Superior temporal gyrus (tissue), 1 donor: ENCODE results near the gene BCAP31.

Source experiments
- DNase-seq: peaks from one replicate; pipeline ENCODE4 v3.0.0-alpha.2; 2016; ENCODE audit errors: extremely low spot score

BCAP31 gene

GRCh38 chrX:153724252-153725038, at the start of gene BCAP31, which contains the start of gene ABCD1:
Gene BCAP31, minus strand, starts transcription at chrX:153724387. Its CDS starts 1,143 bp downstream, at chrX:153723244.
Gene ABCD1, plus strand, starts transcription at chrX:153724856. Its CDS starts 411 bp downstream, at chrX:153725267.
- peak; percentile 71 for DNase-seq

- DNase-seq: no peak
Measured at GRCh38 chrX:153773218-153773611, 49.0 kb upstream of the BCAP31 start.

- no peak for DNase-seq
Measured at GRCh38 chrX:153772316-153773217, 48.4 kb upstream of the BCAP31 start.

GRCh38 chrX:153771415-153772315, 47.5 kb upstream of the BCAP31 start:
- DNase-seq: no peak

GRCh38 chrX:153770601-153771414, 46.6 kb upstream of the BCAP31 start:
- no peak for DNase-seq

GRCh38 chrX:153769865-153770600, 45.8 kb upstream of the BCAP31 start:
- no peak for DNase-seq

GRCh38 chrX:153769158-153769864, 45.1 kb upstream of the BCAP31 start:
- no peak for DNase-seq

GRCh38 chrX:153768311-153769157, 44.3 kb upstream of the BCAP31 start:
- DNase-seq: no peak

- DNase-seq: no peak
Measured at GRCh38 chrX:153767674-153768055, 43.5 kb upstream of the BCAP31 start.

- DNase-seq: no peak
Measured at GRCh38 chrX:153766871-153767673, 42.9 kb upstream of the BCAP31 start.

GRCh38 chrX:153766098-153766817, 42.1 kb upstream of the BCAP31 start:
- peak; percentile 56 for DNase-seq

GRCh38 chrX:153765138-153766079, 41.2 kb upstream of the BCAP31 start:
- peak; percentile 89 for DNase-seq

- DNase-seq: no peak
Measured at GRCh38 chrX:153764786-153765137, 40.6 kb upstream of the BCAP31 start.

- DNase-seq: peak; percentile 81
Measured at GRCh38 chrX:153763989-153764755, 40.0 kb upstream of the BCAP31 start, which contains the start of gene PLXNB3. Gene PLXNB3, plus strand, starts transcription at chrX:153764249. Its CDS starts 1,287 bp downstream, at chrX:153765536.
